Left lung (tissue), 10 donors: ENCODE data around the gene GLTP. TPM values are rescaled to one million over a fixed set of nuclear protein-coding genes. Genes with fewer than 3 reads are reported as not detected.

ENCODE experiments used
- ATAC-seq: fragments of 200-7000 bp; cut with Tn5 transposase; one replicate; pipeline ENCODE4 v1.9.1; 2020; ENCODE audit warnings: moderate library complexity
- DNase-seq, 4 donors: peaks; one replicate each; pipeline ENCODE4 v3.0.0-alpha.2; 2013 to 2020
- H3K27ac ChIP-seq, 2 donors: fragments of 200-600 bp; sonication (generic) in 1 of 2; one replicate each; pipeline versions ENCODE4 v1.5.0 to v1.8.0; 2020 to 2021
- H3K27me3 ChIP-seq, 2 donors: fragments of 200-600 bp; sonication (generic) in 1 of 2; one replicate each; pipeline versions ENCODE4 v1.5.0 to v1.8.0; 2020 to 2021
- H3K36me3 ChIP-seq, 2 donors: fragments of 200-600 bp; sonication (generic) in 1 of 2; one replicate each; pipeline versions ENCODE4 v1.5.0 to v1.8.0; 2020 to 2021
- H3K4me1 ChIP-seq, 2 donors: fragments of 200-600 bp; one replicate each; pipeline ENCODE4 v1.8.0; 2021
- H3K4me3 ChIP-seq, 2 donors: fragments of 200-600 bp; sonication (generic) in 1 of 2; one replicate each; pipeline versions ENCODE4 v1.5.0 to v1.8.0; 2020 to 2021; ENCODE audit warnings: mild to moderate bottlenecking in 1 of 2
- H3K9me3 ChIP-seq, 2 donors: fragments of 200-600 bp; sonication (generic) in 1 of 2; one replicate each; pipeline versions ENCODE4 v1.5.0 to v1.8.0; 2020 to 2021
- intact Hi-C, 2 donors: fragments of 100-400 bp; cut with DNase I; formaldehyde crosslinking; loops; one replicate each; pipeline versions ENCODE4 v1.11.2 to v1.14.2; 2022
- polyA plus RNA-seq, 6 donors: library from polyadenylated mRNA; unstranded; fragments of 120-200 nt; gene quantifications; one replicate each; pipeline ENCODE4 v1.2.1, GENCODE V29; 2013; ENCODE audit not compliant: insufficient read length in 6 of 6
- total RNA-seq, 2 donors: library from RNA; stranded (reverse); fragmentation: NEBNext Ultra II Directional; extraction: Animal tissue kit (Norgen Biotek cat#: 25700); gene quantifications; one replicate each; pipeline ENCODE4 v1.2.1, GENCODE V29; 2021
- TF ChIP-seq, protein P1 (sequence below), 2 donors: fragments of 200-600 bp; sonication (generic) in 1 of 2; IDR thresholded peaks; one replicate each; pipeline versions ENCODE4 v1.5.0 to v1.8.0; 2021; ENCODE audit warnings: antibody characterized with exemption in 2 of 2
- donor health status: DM: no; HTN: yes; CAD: no.
- donor health status: DM: no; HTN: no; CAD: no.

The GLTP gene
- total and polyA plus RNA-seq, 8 donors, result 30.1 to 43.3 (median 32.5) TPM

GRCh38 chr12:109890620-109891170 lies 10.4 kb upstream of the GLTP start:
- Histone ChIP-seq H3K4me3 (no peak overlapping the region), H3K9me3 (no peaks in the 10 kb centered on the region), H3K4me1 (peaks cover 0 to 29% of the 10 kb centered on the region in 2 donors), H3K36me3 (no peaks in the 10 kb centered on the region), H3K27me3 (no peaks in the 10 kb centered on the region), H3K27ac (no peak overlapping the region)
- no peak for DNase-seq
- intact Hi-C loops, result no loop called here
- no peak for ATAC-seq
- TF ChIP-seq, protein P1, sequence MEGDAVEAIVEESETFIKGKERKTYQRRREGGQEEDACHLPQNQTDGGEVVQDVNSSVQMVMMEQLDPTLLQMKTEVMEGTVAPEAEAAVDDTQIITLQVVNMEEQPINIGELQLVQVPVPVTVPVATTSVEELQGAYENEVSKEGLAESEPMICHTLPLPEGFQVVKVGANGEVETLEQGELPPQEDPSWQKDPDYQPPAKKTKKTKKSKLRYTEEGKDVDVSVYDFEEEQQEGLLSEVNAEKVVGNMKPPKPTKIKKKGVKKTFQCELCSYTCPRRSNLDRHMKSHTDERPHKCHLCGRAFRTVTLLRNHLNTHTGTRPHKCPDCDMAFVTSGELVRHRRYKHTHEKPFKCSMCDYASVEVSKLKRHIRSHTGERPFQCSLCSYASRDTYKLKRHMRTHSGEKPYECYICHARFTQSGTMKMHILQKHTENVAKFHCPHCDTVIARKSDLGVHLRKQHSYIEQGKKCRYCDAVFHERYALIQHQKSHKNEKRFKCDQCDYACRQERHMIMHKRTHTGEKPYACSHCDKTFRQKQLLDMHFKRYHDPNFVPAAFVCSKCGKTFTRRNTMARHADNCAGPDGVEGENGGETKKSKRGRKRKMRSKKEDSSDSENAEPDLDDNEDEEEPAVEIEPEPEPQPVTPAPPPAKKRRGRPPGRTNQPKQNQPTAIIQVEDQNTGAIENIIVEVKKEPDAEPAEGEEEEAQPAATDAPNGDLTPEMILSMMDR (IDR thresholded peaks at IDR 0.05), result no peak

GRCh38 chr12:109888179-109889020 lies 8.1 kb upstream of the GLTP start:
- Histone ChIP-seq H3K27me3 (no peaks in the 10 kb centered on the region), H3K4me1 (peaks cover 0 to 29% of the 10 kb centered on the region in 2 donors), H3K4me3 (no peak overlapping the region), H3K36me3 (no peaks in the 10 kb centered on the region), H3K9me3 (no peaks in the 10 kb centered on the region), H3K27ac (peak overlapping the region; percentile 44 to 86)
- ATAC-seq (peak; percentile 70), DNase-seq (no peak)
- intact Hi-C loops, result loop anchor here in 1 of 2 donors (10.0 kb wide), 1 partner anchor 84 kb away; no protein-coding TSS in a partner anchor
- TF ChIP-seq, protein P1 (IDR thresholded peaks at IDR 0.05), result no peak

GRCh38 chr12:109885616-109886015 lies 5.3 kb upstream of the GLTP start:
- Histone ChIP-seq H3K4me1 (peaks cover 0 to 34% of the 10 kb centered on the region in 2 donors), H3K4me3 (no peak overlapping the region), H3K27ac (no peak overlapping the region), H3K36me3 (no peaks in the 10 kb centered on the region), H3K9me3 (no peaks in the 10 kb centered on the region), H3K27me3 (no peaks in the 10 kb centered on the region)
- DNase-seq, result no peak
- intact Hi-C loops, result loop anchor here in 1 of 2 donors (10.0 kb wide), 1 partner anchor 81 kb away; no protein-coding TSS in a partner anchor
- TF ChIP-seq, protein P1 (IDR thresholded peaks at IDR 0.05), result no peak
- ATAC-seq, result no peak

GRCh38 chr12:109883461-109883860 lies 3.1 kb upstream of the GLTP start:
- peaks cover 5 to 32% of the 10 kb centered on the region in 2 donors for H3K4me1 ChIP-seq
- TF ChIP-seq, protein P1 (IDR thresholded peaks at IDR 0.05), result no peak
- no peaks in the 10 kb centered on the region for H3K9me3 ChIP-seq
- no peak for DNase-seq
- H3K27ac ChIP-seq, result no peak overlapping the region
- intact Hi-C loops, result loop anchor here in 1 of 2 donors (10.0 kb wide), 1 partner anchor 79 kb away; no protein-coding TSS in a partner anchor
- H3K27me3 ChIP-seq, result no peaks in the 10 kb centered on the region
- no peaks in the 10 kb centered on the region for H3K36me3 ChIP-seq
- no peak for ATAC-seq
- no peak overlapping the region for H3K4me3 ChIP-seq

- TF ChIP-seq, protein P1 (IDR thresholded peaks at IDR 0.05), result no peak
- ATAC-seq (no peak), DNase-seq (no peak)
- H3K9me3 ChIP-seq, result no peaks in the 10 kb centered on the region
- peaks cover 5 to 34% of the 10 kb centered on the region in 2 donors for H3K4me1 ChIP-seq
- H3K27me3 ChIP-seq, result no peaks in the 10 kb centered on the region
- H3K4me3 ChIP-seq, result no peak overlapping the region
- no peaks in the 10 kb centered on the region for H3K36me3 ChIP-seq
- intact Hi-C loops, result loop anchor here in 1 of 2 donors (10.0 kb wide), 1 partner anchor 77 kb away; no protein-coding TSS in a partner anchor
- no peak overlapping the region for H3K27ac ChIP-seq
Observed at GRCh38 chr12:109881752-109882151, 1.4 kb upstream of the GLTP start.
